GM12873 (cell line): ENCODE results near the gene CACNB2.

ENCODE experiments used
- TF ChIP-seq, protein P1 (sequence below): IDR thresholded peaks from 2 replicates; pipeline ENCODE4 v1.5.1; 2012; ENCODE audit warnings: low read depth, mild to moderate bottlenecking, moderate library complexity, low read length, control low read depth; ENCODE audit not compliant: insufficient read depth; ENCODE audit errors: missing control alignments

Gene CACNB2

DNA sequence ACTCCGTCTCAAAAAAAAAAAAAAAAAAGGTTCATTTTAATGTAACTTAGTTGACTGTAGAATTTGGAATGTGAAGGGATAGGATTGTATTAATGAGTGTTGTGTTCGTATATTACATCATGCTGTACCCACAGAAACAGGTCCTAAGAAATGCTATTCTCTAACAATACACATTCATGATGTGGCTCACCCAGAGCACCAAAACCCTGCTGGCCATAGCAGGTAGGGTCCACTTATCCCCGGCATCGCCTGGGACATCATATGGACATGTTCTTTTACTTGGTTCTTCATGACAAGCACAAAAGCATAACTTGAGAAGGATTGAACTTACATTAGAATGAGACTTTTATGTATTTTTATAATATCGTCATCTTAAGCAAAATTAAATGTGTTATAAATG lies 241.5 kb downstream of the CACNB2 start:
- TF ChIP-seq, protein P1, sequence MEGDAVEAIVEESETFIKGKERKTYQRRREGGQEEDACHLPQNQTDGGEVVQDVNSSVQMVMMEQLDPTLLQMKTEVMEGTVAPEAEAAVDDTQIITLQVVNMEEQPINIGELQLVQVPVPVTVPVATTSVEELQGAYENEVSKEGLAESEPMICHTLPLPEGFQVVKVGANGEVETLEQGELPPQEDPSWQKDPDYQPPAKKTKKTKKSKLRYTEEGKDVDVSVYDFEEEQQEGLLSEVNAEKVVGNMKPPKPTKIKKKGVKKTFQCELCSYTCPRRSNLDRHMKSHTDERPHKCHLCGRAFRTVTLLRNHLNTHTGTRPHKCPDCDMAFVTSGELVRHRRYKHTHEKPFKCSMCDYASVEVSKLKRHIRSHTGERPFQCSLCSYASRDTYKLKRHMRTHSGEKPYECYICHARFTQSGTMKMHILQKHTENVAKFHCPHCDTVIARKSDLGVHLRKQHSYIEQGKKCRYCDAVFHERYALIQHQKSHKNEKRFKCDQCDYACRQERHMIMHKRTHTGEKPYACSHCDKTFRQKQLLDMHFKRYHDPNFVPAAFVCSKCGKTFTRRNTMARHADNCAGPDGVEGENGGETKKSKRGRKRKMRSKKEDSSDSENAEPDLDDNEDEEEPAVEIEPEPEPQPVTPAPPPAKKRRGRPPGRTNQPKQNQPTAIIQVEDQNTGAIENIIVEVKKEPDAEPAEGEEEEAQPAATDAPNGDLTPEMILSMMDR: no peak

DNA sequence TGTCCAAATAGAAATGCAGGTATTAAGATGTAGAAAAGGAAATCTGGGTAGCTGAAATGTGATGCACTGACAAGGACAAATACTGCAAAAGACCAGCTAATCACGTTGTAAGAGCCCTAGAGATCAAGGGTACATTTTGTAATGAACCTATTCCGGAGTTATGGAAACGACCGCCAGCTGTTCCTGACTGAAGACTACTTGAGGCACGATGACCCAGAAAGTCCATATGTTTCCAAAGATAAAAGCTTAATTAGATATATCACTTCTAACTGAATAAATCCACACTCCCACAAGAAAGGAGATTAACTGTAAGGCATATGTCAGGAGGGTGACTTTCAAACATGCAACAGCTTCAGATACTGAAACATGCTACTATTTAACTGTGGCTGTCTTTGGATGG lies 257.7 kb downstream of the CACNB2 start:
- TF ChIP-seq, protein P1: no peak

DNA sequence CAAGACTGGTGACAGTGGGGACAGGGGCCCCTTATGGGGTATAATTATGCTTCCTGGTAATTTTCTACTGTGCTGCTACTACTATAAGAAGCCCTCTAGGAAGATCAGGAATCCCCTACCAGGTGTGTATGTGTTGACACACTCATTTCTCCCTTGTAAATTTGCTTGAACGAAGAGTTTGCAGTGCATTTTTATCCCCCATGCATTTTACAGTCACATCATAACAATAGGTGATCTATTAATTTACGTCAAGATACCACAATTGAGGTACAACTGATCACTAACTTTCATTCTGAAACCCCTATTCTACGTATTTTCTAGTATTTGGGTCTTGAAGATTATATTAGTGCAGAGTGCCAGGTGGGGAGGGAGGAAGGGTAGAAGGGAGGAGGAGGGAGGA lies 258.9 kb downstream of the CACNB2 start:
- TF ChIP-seq, protein P1: no peak

DNA sequence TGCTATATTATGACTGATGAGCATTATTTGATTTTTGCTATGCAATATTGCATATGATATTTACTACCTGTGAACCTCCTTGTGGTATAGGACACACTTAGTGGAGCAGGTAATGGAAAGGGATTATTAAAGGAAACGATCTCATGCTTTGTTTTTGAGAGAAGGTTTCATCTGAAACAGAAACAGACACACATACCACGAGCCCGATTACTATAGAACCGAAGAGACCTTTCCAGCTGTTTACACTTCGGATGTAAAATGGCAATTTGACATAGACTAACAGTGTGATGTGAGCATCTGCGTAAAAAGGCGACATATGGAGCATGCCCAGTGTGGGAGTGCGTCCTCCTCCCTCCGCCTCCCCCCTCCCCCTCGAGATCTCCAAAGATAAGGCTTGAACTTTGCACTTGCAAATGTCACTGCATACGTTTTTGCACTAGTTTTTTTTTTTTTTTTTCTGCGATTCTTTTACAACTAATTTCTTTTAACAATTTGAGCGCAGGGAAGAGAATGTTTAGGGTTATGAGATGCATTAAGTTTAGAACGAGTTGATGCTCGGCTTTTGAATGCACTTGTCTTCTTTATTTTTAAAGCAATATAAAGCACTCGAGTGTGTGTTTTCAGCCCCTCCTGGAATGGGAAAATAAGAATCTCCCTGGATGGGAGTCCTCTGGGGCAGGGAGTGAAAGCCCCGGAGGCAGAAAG lies 260.1 kb downstream of the CACNB2 start:
- TF ChIP-seq, protein P1: no peak

DNA sequence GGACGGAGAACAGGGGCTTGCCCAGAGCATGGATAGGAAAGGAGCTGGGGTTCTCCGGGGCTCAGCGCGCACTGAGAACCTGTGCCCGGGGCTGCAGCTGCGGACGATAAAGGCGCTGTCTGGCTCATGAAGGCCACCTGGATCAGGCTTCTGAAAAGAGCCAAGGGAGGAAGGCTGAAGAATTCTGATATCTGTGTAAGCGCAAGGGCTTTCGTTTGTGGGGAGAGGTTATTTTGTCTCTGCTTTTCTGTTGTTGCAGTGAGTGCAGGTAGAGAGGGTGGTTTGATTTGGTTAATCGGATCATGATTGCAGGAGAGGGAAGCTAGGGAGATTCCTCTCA lies 260.7 kb downstream of the CACNB2 start:
- TF ChIP-seq, protein P1: no peak

DNA sequence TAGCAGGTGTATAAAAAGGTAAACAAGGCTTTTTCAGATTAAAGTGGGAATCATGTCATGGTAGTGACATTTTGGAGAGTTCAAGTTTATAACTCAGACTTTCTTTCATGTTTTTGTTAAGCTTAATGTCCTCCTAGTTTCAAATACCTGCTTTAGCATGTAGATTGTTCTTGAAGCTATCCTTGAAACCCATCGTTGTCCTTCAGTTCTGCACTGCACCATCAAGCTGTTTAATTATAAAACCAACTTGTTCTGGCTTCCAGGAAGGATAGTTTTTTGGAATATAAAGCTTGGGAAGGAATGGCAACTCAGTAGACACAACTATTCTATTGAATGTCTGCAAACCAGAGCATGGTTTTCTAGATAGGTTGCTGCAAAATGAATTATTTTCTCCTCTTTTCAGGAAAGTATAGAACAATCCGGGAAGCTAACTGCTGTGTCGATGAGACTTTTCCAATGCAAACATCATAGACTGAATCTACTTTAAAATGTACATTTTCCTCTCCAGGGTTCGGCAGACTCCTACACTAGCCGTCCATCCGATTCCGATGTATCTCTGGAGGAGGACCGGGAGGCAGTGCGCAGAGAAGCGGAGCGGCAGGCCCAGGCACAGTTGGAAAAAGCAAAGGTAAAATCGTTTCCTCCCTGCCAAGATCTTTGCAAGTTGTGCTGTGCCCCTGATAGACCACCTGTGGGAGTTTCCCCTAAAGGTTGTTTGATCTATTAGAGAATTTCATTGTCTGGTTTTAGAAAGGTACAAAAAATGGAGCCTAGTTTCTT lies 261.4 kb downstream of the CACNB2 start:
- TF ChIP-seq, protein P1: no peak

DNA sequence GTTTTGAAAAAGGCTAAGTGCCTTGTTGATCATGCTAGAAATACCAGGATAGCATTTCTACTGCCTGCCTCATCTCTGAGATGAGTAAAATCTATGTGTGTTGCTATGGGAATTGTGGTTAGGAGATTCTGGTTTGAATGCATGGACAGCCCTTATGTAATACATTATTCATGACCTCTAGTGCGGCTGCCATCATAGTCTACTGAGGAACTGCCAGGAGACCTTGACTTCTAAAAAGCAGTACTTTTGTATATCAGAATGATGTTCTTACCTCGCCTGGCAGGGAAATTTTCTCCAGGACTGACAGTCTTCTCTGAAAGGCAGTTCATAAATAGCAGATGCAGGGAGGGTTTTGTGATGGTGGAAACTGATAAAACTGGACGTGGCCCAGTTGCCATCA lies 262.6 kb downstream of the CACNB2 start:
- TF ChIP-seq, protein P1: no peak
